Endothelial cell of umbilical vein (primary cell): ENCODE results near the gene PECR. TPM values are rescaled to one million over a fixed set of nuclear protein-coding genes. Genes with fewer than 3 reads are reported as not detected.

ENCODE experiments used
- BruUV-seq: library from RNA; stranded (reverse); fragments of 400-500 nt; replicated peaks from 2 replicates; lab custom pipeline; 2021; lab: Mats Ljungman, UMichigan
- CTCF ChIA-PET: fragments of 300-600, 350-600 bp; sonication (Branson Sonifier 250); formaldehyde crosslinking; loops from one replicate; lab custom pipeline; 2021; ENCODE audit warnings: antibody characterized with exemption, inconsistent platforms; lab: Charles Lee
- POLR2A ChIA-PET: fragments of 300-600, 350-600 bp; sonication (Branson Sonifier 250); formaldehyde crosslinking; loops from one replicate; lab custom pipeline; 2021; ENCODE audit warnings: antibody characterized with exemption, inconsistent platforms; lab: Charles Lee
- DNase-seq: peaks from one replicate; pipeline ENCODE4 v3.0.0-alpha.2; 2011; ENCODE audit warnings: low read depth, low spot score
- FAIRE-seq: peaks from 2 replicates; lab custom pipeline; 2011; peaks lifted over from hg19 to GRCh38; lab: Jason Lieb, UNC
- H2AFZ ChIP-seq: 2 replicates; pipeline ENCODE4 v1.6.0; 2012; ENCODE audit warnings: low read depth, low read length, control low read depth, inconsistent platforms
- H3K27ac ChIP-seq: 2 replicates; pipeline ENCODE4 v1.5.1; 2011; ENCODE audit warnings: low read depth, mild to moderate bottlenecking, control low read depth, low read length, moderate library complexity; ENCODE audit not compliant: insufficient read depth
- H3K27me3 ChIP-seq, 2 experiments: 2 replicates each; pipeline versions ENCODE4 v1.6.0 to v1.6.1; 2011; ENCODE audit warnings: low read length in 2 of 2, mixed read lengths in 1 of 2; ENCODE audit not compliant: control insufficient read depth in 2 of 2, insufficient read depth in 2 of 2
- H3K36me3 ChIP-seq, 2 experiments: 2 replicates in 1 of 2; 3 replicates in 1 of 2; pipeline ENCODE4 v1.5.1; 2011; ENCODE audit warnings: low read length in 2 of 2, mild to moderate bottlenecking in 1 of 2, moderate library complexity in 1 of 2; ENCODE audit not compliant: control insufficient read depth in 2 of 2, insufficient read depth in 2 of 2; ENCODE audit errors: extremely low read depth in 1 of 2
- H3K4me1 ChIP-seq: 3 replicates; pipeline ENCODE4 v1.5.1; 2011; ENCODE audit warnings: mild to moderate bottlenecking, low read length; ENCODE audit not compliant: control insufficient read depth, insufficient read depth; ENCODE audit errors: extremely low read depth
- H3K4me2 ChIP-seq: 2 replicates; pipeline ENCODE4 v1.6.1; 2011; ENCODE audit warnings: low read length, control low read depth, mixed read lengths; ENCODE audit not compliant: insufficient read depth
- H3K4me3 ChIP-seq, 3 experiments: fragments of 200-600 bp in 1 of 3; sonication (generic), shearing (Covaris generic) in 1 of 3; replicated peaks in 1 of 3; 2 replicates each; pipeline ENCODE4 v1.5.1; 2011 to 2016; ENCODE audit warnings: control low read depth in 3 of 3, low read length in 3 of 3, mild to moderate bottlenecking in 2 of 3, inconsistent platforms in 1 of 3, low read depth in 1 of 3, moderate library complexity in 1 of 3; ENCODE audit not compliant: insufficient read depth in 1 of 3
- H3K79me2 ChIP-seq: 2 replicates; pipeline ENCODE4 v1.6.0; 2012; ENCODE audit warnings: low read length, inconsistent platforms; ENCODE audit not compliant: control insufficient read depth, insufficient read depth
- H3K9ac ChIP-seq: replicated peaks from 2 replicates; pipeline ENCODE3; 2011; ENCODE audit warnings: low read length, control low read depth; ENCODE audit not compliant: insufficient read depth; ENCODE audit errors: extremely low read depth
- H3K9me1 ChIP-seq: replicated peaks from 3 replicates; pipeline ENCODE4 v1.6.0; 2011; ENCODE audit warnings: mild to moderate bottlenecking, low read length; ENCODE audit not compliant: control insufficient read depth, insufficient read depth; ENCODE audit errors: extremely low read depth
- H3K9me3 ChIP-seq: replicated peaks from 2 replicates; pipeline ENCODE4 v1.5.1; 2012; ENCODE audit warnings: low read length, inconsistent platforms; ENCODE audit not compliant: control insufficient read depth, insufficient read depth
- H4K20me1 ChIP-seq: replicated peaks from 2 replicates; pipeline ENCODE3; 2011; ENCODE audit warnings: mild to moderate bottlenecking, low read length; ENCODE audit not compliant: control insufficient read depth, insufficient read depth; ENCODE audit errors: extremely low read depth
- JUN ChIP-seq: IDR thresholded peaks from 2 replicates; pipeline ENCODE4 v1.6.1; 2011; ENCODE audit warnings: borderline replicate concordance, low read depth; ENCODE audit not compliant: insufficient read length, insufficient read depth
- dilution Hi-C: fragments of 300-500 bp; cut with MboI; formaldehyde crosslinking; loops from one replicate; pipeline ENCODE4 v1.15.0; 2019; ENCODE audit warnings: low sequenced_read_pairs; ENCODE audit not compliant: extremely low pct_ligation_motif_present
- intact Hi-C: fragments of 100-400 bp; cut with micrococcal nuclease; formaldehyde crosslinking; loops from one replicate; pipeline ENCODE4 v1.10.0; 2022
- polyA plus RNA-seq, 4 experiments: library from polyadenylated mRNA; depleted of rRNA in 3 of 4; stranded (reverse) in 3 of 4; unstranded in 1 of 4; fragments of >200 nt; gene quantifications; 2 replicates each; pipeline versions ENCODE4 v1.2.1 to v1.2.3, GENCODE V29; 2011 to 2012; ENCODE audit warnings: missing spikeins in 1 of 4
- total RNA-seq: library from RNA; stranded (reverse); gene quantifications from 2 replicates; pipeline ENCODE4 v1.2.3, GENCODE V29; 2021
- TF ChIP-seq, protein P1 (sequence below), 2 donors: IDR thresholded peaks; 1 replicate in 1 of 2; 2 replicates in 1 of 2; pipeline ENCODE4 v1.5.1; 2011; ENCODE audit warnings: low read length in 2 of 2, mild to moderate bottlenecking in 2 of 2, moderate library complexity in 2 of 2, control low read depth in 1 of 2, inconsistent platforms in 1 of 2, low read depth in 1 of 2; ENCODE audit not compliant: insufficient read depth in 1 of 2; ENCODE audit errors: extremely low read depth in 1 of 2

PECR gene
- total and polyA plus RNA-seq, 2 donors (not counting 3 experiments of a cell fraction or from before 2014, with no cell fraction given), result 4.1 to 6.2 TPM

DNA sequence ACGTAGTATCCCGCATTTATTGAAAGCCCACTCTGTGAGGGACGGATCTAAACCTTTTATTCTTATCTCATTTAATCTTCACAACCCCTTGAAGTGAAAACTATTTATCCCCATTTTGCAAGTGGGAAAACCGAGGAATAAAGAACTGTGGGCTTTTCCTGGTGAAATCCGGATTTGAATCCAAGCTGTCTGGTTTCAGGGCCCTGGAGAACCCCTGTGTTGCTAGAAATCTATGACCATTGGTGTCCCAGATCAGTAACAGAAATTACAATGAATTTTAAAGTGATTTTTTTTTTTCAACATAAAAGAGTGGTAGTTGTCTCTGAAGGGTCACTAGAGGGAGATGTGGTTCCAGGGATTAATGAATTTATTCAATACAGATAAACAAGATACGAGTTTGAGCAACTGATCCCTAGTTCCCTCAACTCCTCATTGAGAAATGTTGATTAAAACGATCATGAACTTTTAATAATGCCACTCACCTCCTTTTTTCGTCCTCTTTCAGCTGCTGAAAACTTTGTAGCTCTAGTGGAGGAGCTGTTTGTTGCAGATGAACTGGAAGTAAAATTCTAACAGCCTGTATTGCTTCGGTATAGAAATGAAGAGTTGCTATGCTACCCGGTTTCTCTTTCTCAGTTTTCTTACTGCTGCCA is 28.5 kb upstream of the PECR start:
- FAIRE-seq (peak; percentile 4), DNase-seq (peak; percentile 72)
- Histone ChIP-seq H3K27me3 (peaks cover 4% of the 10 kb centered on the region in 2 experiments), H3K9ac (peak overlapping the region; percentile 100), H3K79me2 (peaks cover 41% of the 10 kb centered on the region), H3K36me3 (peaks cover 10 to 21% of the 10 kb centered on the region in 2 experiments), H3K9me1 (no peaks in the 10 kb centered on the region), H4K20me1 (no peaks in the 10 kb centered on the region), H3K4me2 (peak overlapping the region; percentile 98), H3K9me3 (no peaks in the 10 kb centered on the region), H3K27ac (peak overlapping the region; percentile 96), H3K4me1 (peaks cover 20% of the 10 kb centered on the region), H3K4me3 (peak overlapping the region; percentile 85 to 100 (median 99)), H2AFZ (no peak overlapping the region)
- TF ChIP-seq, protein P1, sequence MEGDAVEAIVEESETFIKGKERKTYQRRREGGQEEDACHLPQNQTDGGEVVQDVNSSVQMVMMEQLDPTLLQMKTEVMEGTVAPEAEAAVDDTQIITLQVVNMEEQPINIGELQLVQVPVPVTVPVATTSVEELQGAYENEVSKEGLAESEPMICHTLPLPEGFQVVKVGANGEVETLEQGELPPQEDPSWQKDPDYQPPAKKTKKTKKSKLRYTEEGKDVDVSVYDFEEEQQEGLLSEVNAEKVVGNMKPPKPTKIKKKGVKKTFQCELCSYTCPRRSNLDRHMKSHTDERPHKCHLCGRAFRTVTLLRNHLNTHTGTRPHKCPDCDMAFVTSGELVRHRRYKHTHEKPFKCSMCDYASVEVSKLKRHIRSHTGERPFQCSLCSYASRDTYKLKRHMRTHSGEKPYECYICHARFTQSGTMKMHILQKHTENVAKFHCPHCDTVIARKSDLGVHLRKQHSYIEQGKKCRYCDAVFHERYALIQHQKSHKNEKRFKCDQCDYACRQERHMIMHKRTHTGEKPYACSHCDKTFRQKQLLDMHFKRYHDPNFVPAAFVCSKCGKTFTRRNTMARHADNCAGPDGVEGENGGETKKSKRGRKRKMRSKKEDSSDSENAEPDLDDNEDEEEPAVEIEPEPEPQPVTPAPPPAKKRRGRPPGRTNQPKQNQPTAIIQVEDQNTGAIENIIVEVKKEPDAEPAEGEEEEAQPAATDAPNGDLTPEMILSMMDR (IDR thresholded peaks at IDR 0.05; ENCODE audit: extremely low read depth in 1 of 2, insufficient read depth in 1 of 2, low read depth in 1 of 2, low read length in 2 of 2), result peak; percentile 23 to 24
- TF ChIP-seq JUN, result no peak
- BruUV-seq, result TSS peak; percentile 45
- POLR2A ChIA-PET, result interaction anchor here (0.7 to 1.0 kb wide), 2 partner anchors 29 to 441 kb away, joined by 3 to 4 read pairs; partner anchors contain the start of genes PECR and TMEM169
- CTCF ChIA-PET, result interaction anchor here (0.8 to 2.4 kb wide), 3 partner anchors 76 to 556 kb away, joined by 3 to 8 read pairs (median 7); no protein-coding TSS in a partner anchor
- intact Hi-C loops, result loop anchor here (1.0 to 10.0 kb wide), 4 partner anchors 76 to 557 kb away; partner anchors contain the start of genes IGFBP2 and RPL37A
- dilution Hi-C loops, result no loop called here
